Neural progenitor cell (in vitro differentiated cells): ENCODE results near the gene NUDT8.

ENCODE experiments used
- CTCF ChIP-seq: fragments of 200-600 bp; sonication (generic); IDR thresholded peaks from 2 replicates; pipeline ENCODE4 v1.5.1; 2017; ENCODE audit warnings: antibody characterized with exemption, mild to moderate bottlenecking
- EZH2 ChIP-seq: fragments of 200-600 bp; sonication (generic); IDR thresholded peaks from 2 replicates; pipeline ENCODE4 v1.6.1; 2017; ENCODE audit warnings: antibody characterized with exemption, mild to moderate bottlenecking, moderate library complexity

GRCh38 chr11:67665541-67666302 lies 36.0 kb upstream of the NUDT8 start:
- peak; percentile 29 for TF ChIP-seq CTCF
- TF ChIP-seq EZH2: no peak
